ENCODE data around the gene TMUB1. TPM values are rescaled to one million over a fixed set of nuclear protein-coding genes. Genes with fewer than 3 reads are reported as not detected.

Gene TMUB1
- total and polyA plus RNA-seq, 9 of the 15 experiments (the other 6 are each of a cell fraction or from before 2014, with no cell fraction given): 0.14 to 241 (median 74.1) TPM

DNA sequence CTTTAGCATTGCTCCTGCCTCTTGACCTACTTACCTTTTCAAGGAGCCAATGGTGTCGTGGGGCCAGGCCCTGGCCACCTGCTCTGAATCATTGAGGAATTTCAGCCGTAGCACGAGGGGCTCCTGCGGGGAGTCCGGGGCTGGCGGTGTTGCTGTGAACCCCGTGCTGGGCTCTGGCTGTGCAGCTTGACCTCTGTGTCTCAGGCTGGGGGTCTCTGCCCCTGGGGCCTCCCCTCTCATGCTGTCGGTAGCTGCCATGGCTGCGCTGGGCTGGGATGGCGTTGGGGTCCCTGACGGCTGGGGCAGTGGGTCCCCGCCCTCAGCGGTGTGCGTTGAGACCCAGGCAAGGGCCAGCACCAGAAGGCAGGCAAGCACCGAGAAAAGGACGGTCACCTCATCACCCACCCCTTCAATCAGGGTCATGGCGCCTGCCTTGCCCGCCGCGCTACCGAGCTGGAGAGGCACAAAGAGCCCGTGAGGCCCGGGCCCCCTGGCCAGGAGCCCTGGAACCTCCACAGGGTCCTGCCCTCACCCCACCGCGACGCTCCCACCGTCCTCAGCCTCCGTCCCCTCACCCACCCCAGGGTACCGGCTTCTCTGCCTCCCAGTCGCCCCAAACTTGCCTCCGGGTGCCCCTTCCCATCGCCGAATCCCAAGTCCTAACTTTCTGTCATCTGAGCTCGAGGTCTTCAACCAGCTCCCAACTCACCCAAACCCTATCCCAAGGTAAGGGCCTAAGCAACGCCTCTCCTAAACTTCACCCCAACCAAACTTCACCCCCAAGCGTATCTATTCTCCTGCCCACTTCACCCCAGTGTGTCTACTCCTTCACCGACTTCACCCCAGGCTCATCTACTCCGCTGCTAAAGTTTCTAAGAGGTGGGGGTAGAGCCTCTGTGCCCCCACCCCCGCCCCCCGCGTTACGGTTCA lies 887 bp downstream of the TMUB1 start (continued):
- TF ChIP-seq SLC30A9 (CRISPR knock-in tag; IDR thresholded peaks at IDR 0.05) (no peak), ZNF23 (CRISPR knock-in tag; IDR thresholded peaks at IDR 0.05) (no peak), POLR2G (IDR thresholded peaks at IDR 0.05; ENCODE audit: low read depth, low read length) (peak; percentile 29), VEZF1 (CRISPR knock-in tag; IDR thresholded peaks at IDR 0.05) (no peak), RBM14 (IDR thresholded peaks at IDR 0.05; ENCODE audit: borderline replicate concordance, insufficient read depth, low read depth, low read length) (no peak), ZNF77 (CRISPR knock-in tag; IDR thresholded peaks at IDR 0.05) (no peak), BRD4 (IDR thresholded peaks at IDR 0.05) (0 out of 2 replicates have a peak, but pooled peaks have one; percentile 20), ZNF232 (CRISPR knock-in tag; IDR thresholded peaks at IDR 0.05) (no peak), E2F6 (IDR thresholded peaks at IDR 0.05; ENCODE audit: borderline replicate concordance in 1 of 2, extremely low read depth in 1 of 2, insufficient read depth in 1 of 2, insufficient read length in 1 of 2, low read depth in 1 of 2, low read length in 1 of 2, poor library complexity in 1 of 2, severe bottlenecking in 1 of 2) (peak; percentile 46 to 79), ELF2 (CRISPR knock-in tag; IDR thresholded peaks at IDR 0.05) (no peak), CREB3L1 (IDR thresholded peaks at IDR 0.05; ENCODE audit: borderline replicate concordance, low read depth) (no peak), THRB (CRISPR knock-in tag; conservative IDR thresholded peaks at IDR 0.05) (peak; percentile 54; the same call in 1 of the 2 replicates), PCBP1 (IDR thresholded peaks at IDR 0.05; ENCODE audit: low read depth, low read length, poor library complexity, severe bottlenecking) (no peak), ZNF124 (CRISPR knock-in tag; IDR thresholded peaks at IDR 0.05) (no peak), POLR2AphosphoS2 (IDR thresholded peaks at IDR 0.05; ENCODE audit: low read length) (no peak), PPARD (CRISPR knock-in tag; IDR thresholded peaks at IDR 0.05) (no peak), NR2F6 (CRISPR knock-in tag; IDR thresholded peaks at IDR 0.05) (no peak), ZNF347 (CRISPR knock-in tag; IDR thresholded peaks at IDR 0.05; ENCODE audit: low read depth) (no peak)
- TF ChIP-seq, protein P1, sequence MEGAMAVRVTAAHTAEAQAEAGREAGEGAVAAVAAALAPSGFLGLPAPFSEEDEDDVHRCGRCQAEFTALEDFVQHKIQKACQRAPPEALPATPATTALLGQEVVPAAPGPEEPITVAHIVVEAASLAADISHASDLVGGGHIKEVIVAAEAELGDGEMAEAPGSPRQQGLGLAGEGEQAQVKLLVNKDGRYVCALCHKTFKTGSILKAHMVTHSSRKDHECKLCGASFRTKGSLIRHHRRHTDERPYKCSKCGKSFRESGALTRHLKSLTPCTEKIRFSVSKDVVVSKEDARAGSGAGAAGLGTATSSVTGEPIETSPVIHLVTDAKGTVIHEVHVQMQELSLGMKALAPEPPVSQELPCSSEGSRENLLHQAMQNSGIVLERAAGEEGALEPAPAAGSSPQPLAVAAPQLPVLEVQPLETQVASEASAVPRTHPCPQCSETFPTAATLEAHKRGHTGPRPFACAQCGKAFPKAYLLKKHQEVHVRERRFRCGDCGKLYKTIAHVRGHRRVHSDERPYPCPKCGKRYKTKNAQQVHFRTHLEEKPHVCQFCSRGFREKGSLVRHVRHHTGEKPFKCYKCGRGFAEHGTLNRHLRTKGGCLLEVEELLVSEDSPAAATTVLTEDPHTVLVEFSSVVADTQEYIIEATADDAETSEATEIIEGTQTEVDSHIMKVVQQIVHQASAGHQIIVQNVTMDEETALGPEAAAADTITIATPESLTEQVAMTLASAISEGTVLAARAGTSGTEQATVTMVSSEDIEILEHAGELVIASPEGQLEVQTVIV (CRISPR knock-in tag; IDR thresholded peaks at IDR 0.05; ENCODE audit: borderline replicate concordance): no peak

Data from K562 (cell line).